HL-60 (cell line): ENCODE data around the gene P2RX3.

Source experiments
- DNase-seq, 2 experiments: peaks; one replicate each; pipeline ENCODE4 v3.0.0-alpha.2; 2010 to 2020; ENCODE audit warnings: low read depth in 1 of 2, low spot score in 1 of 2
- H3K27ac ChIP-seq: fragments of 250-450 bp; sonication (Bioruptor Pico); replicated peaks from 2 replicates; pipeline ENCODE4 v1.5.1; 2020; ENCODE audit warnings: mild to moderate bottlenecking, moderate library complexity
- H3K27me3 ChIP-seq: fragments of 250-450 bp; sonication (Bioruptor Pico); 2 replicates; pipeline ENCODE4 v1.5.1; 2021; ENCODE audit warnings: mild to moderate bottlenecking, moderate library complexity; ENCODE audit not compliant: insufficient read depth, poor library complexity, severe bottlenecking
- H3K4me3 ChIP-seq: replicated peaks from 2 replicates; pipeline ENCODE4 v1.5.1; 2011; ENCODE audit warnings: mild to moderate bottlenecking, control low read depth, low read length; ENCODE audit not compliant: insufficient read depth
- CTCF ChIP-seq: IDR thresholded peaks from one replicate; pipeline ENCODE4 v1.5.1; 2011; ENCODE audit warnings: low read length, control low read depth, inconsistent platforms; ENCODE audit not compliant: insufficient read depth
- GABPA ChIP-seq: IDR thresholded peaks from 2 replicates; pipeline ENCODE4 v1.6.1; 2012; ENCODE audit warnings: low read depth
- POLR2AphosphoS5 ChIP-seq: IDR thresholded peaks from 2 replicates; pipeline ENCODE4 v1.6.1; 2012; ENCODE audit warnings: low read depth
- SPI1 ChIP-seq: IDR thresholded peaks from 2 replicates; pipeline ENCODE4 v1.6.1; 2012; ENCODE audit warnings: low read depth, mild to moderate bottlenecking, borderline replicate concordance
- TF ChIP-seq, protein P1 (sequence below): IDR thresholded peaks from 2 replicates; pipeline ENCODE4 v1.6.1; 2012; ENCODE audit warnings: low read depth; ENCODE audit not compliant: insufficient replicate concordance

Gene P2RX3

GRCh38 chr11:57368845-57369232 lies 30.7 kb downstream of the P2RX3 start:
- no peak overlapping the region for H3K4me3 ChIP-seq
- peak overlapping the region; percentile 36 for H3K27ac ChIP-seq
- DNase-seq, result no peak
- TF ChIP-seq POLR2AphosphoS5 (no peak), CTCF (no peak), SPI1 (no peak), GABPA (no peak)
- TF ChIP-seq, protein P1, sequence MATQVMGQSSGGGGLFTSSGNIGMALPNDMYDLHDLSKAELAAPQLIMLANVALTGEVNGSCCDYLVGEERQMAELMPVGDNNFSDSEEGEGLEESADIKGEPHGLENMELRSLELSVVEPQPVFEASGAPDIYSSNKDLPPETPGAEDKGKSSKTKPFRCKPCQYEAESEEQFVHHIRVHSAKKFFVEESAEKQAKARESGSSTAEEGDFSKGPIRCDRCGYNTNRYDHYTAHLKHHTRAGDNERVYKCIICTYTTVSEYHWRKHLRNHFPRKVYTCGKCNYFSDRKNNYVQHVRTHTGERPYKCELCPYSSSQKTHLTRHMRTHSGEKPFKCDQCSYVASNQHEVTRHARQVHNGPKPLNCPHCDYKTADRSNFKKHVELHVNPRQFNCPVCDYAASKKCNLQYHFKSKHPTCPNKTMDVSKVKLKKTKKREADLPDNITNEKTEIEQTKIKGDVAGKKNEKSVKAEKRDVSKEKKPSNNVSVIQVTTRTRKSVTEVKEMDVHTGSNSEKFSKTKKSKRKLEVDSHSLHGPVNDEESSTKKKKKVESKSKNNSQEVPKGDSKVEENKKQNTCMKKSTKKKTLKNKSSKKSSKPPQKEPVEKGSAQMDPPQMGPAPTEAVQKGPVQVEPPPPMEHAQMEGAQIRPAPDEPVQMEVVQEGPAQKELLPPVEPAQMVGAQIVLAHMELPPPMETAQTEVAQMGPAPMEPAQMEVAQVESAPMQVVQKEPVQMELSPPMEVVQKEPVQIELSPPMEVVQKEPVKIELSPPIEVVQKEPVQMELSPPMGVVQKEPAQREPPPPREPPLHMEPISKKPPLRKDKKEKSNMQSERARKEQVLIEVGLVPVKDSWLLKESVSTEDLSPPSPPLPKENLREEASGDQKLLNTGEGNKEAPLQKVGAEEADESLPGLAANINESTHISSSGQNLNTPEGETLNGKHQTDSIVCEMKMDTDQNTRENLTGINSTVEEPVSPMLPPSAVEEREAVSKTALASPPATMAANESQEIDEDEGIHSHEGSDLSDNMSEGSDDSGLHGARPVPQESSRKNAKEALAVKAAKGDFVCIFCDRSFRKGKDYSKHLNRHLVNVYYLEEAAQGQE, result no peak
- H3K27me3 ChIP-seq, result no peaks in the 10 kb centered on the region

DNA sequence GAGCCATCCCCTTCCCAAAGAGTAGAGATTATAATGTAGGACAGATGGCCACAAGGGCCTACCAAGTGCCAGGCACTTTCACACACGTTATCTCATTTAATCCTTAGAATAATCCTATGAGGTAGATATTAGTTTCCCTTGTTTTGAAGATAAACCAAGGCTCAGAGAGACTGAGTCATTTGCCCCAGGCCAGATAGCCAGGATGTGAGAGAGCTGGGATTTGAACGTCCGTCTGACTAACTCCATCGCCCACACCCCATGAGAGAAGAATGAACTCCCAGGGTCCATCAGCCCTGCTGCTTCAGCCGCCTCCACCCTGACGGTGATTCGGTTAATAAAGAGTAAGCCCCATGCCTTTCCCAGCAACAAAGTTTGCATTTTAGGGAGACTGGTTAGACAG lies 32.1 kb downstream of the P2RX3 start:
- Histone ChIP-seq H3K27me3 (no peaks in the 10 kb centered on the region), H3K4me3 (no peak overlapping the region), H3K27ac (no peak overlapping the region)
- TF ChIP-seq SPI1 (no peak), POLR2AphosphoS5 (no peak), CTCF (no peak), GABPA (no peak)
- TF ChIP-seq, protein P1, result no peak
- no peak for DNase-seq

DNA sequence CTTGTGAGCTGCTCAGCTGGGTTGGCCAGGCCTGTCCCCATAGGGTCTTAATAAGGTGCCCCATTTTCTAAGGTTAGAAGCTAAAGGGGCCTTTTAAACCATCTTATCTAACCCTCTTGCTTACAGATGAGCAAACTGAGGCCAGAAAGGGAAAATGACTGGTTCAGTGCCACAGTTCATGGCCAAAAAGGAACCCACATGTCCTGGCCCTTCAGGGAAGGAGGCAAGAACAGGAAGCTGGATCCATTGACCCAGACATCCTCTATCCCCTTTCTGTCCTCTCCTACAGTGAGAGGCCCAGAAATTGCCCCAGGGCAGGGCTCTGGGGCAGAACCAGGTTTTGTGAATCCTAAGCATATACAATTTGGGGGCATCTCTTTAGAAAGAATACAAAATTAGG lies 32.8 kb downstream of the P2RX3 start:
- DNase-seq, result no peak
- Histone ChIP-seq H3K27me3 (no peaks in the 10 kb centered on the region), H3K27ac (no peak overlapping the region), H3K4me3 (no peak overlapping the region)
- TF ChIP-seq SPI1 (no peak), CTCF (no peak), GABPA (no peak), POLR2AphosphoS5 (no peak)
- TF ChIP-seq, protein P1, result no peak
